GM12892 (cell line): ENCODE results near the gene TUBB.
"Not testable (repeated sequence)": the region's sequence is repeated elsewhere in the genome, so short reads cannot be mapped to it uniquely, and the experiment has no call there.

Source experiments
- DNase-seq: peaks from one replicate; pipeline ENCODE4 v3.0.0; 2011; ENCODE audit not compliant: insufficient read length
- FAIRE-seq: peaks from 2 replicates; lab custom pipeline; 2011; peaks lifted over from hg19 to GRCh38; lab: Jason Lieb, UNC
- POLR2A ChIP-seq: IDR thresholded peaks from 2 replicates; pipeline ENCODE4 v1.6.1; 2011; ENCODE audit warnings: low read depth, low read length, control low read depth
- POLR2AphosphoS5 ChIP-seq: IDR thresholded peaks from 2 replicates; pipeline ENCODE4 v1.6.1; 2011; ENCODE audit warnings: low read depth, low read length, control low read depth
- TAF1 ChIP-seq: IDR thresholded peaks from 2 replicates; pipeline ENCODE4 v1.6.1; 2011; ENCODE audit warnings: low read depth, mild to moderate bottlenecking, control low read depth, low read length, borderline replicate concordance

Gene TUBB

GRCh38 chr6:30748851-30749540 lies 28.8 kb downstream of the TUBB start:
- no peak for FAIRE-seq
- DNase-seq, result no peak
- no peak for TF ChIP-seq POLR2A
- TF ChIP-seq POLR2AphosphoS5, result no peak
- TF ChIP-seq TAF1, result no peak

- DNase-seq, result no peak
- no peak for TF ChIP-seq TAF1
- TF ChIP-seq POLR2A, result no peak
- no peak for TF ChIP-seq POLR2AphosphoS5
- no peak for FAIRE-seq
These were observed 29.6 kb downstream of the TUBB start for GRCh38 chr6:30749554-30750378.

DNA sequence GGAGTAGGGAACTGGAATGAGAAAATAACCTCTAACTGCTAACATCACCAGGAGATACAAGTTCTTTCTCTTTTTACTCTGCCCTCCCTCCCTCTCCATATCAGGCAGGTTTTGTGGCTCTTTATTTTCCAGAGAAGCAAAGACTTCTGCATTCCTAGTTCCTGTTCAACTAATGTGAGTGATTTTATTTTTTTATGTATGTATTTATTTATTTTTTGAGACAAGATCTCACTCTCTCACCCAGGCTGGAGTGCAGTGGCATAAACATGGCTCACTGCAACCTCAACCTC lies 30.2 kb downstream of the TUBB start:
- DNase-seq (no peak), FAIRE-seq (no peak)
- TF ChIP-seq POLR2A, result no peak
- TF ChIP-seq TAF1, result no peak
- no peak for TF ChIP-seq POLR2AphosphoS5

GRCh38 chr6:30752157-30752927 lies 32.2 kb downstream of the TUBB start:
- no peak for DNase-seq
- TF ChIP-seq TAF1, result no peak
- TF ChIP-seq POLR2AphosphoS5, result no peak
- TF ChIP-seq POLR2A, result no peak
- no peak for FAIRE-seq

DNA sequence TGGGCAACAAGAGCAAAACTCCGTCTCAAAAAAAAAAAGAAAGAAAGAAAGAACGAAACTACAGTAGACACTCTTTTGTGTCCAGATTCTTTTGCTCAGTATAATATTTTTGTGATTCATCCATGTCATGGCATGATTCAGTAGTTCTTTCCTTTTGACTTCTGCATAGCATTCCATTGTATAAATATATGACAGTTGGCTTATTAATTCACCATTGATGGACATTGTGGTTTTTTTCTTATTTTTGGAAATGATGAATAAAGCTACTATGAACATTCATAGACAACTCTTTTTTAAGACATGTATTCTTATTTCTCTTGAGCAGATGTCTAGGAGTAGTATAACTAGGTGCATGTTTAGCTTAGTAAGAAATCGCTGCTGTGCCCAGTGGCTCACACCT lies 34.5 kb downstream of the TUBB start:
- DNase-seq (no peak), FAIRE-seq (no peak)
- TF ChIP-seq TAF1, result no peak
- TF ChIP-seq POLR2A, result no peak
- no peak for TF ChIP-seq POLR2AphosphoS5

GRCh38 chr6:30756405-30757003 lies 36.4 kb downstream of the TUBB start:
- DNase-seq, FAIRE-seq: not testable (repeated sequence)

- TF ChIP-seq POLR2AphosphoS5 (no peak), POLR2A (no peak), TAF1 (no peak)
- FAIRE-seq, result no peak
- no peak for DNase-seq
These were observed 37.2 kb downstream of the TUBB start for GRCh38 chr6:30757261-30757904.

- TF ChIP-seq POLR2AphosphoS5, result peak; percentile 45; the same call in 1 of the 2 replicates
- TF ChIP-seq TAF1, result no peak
- no peak for FAIRE-seq
- no peak for DNase-seq
These were observed 39.6 kb downstream of the TUBB start for GRCh38 chr6:30759575-30760239.

DNA sequence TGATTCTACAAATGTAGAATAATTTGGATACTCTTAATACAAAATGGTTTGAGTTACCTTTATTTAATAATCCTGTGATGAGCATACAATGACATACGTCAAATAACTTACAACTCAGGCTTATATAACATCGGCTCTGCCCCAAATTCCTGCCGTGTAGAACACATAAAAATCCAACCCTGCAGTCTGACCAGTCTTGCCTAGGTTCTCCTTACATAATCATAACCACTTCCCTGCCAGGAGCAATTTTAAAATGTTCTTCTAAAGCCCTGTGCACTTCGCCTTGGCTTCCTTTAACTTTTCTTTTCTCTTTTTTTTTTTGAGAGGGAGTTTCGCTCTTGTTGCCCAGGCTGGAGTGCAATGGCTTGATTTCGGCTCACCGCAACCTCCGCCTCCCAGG lies 40.4 kb downstream of the TUBB start:
- FAIRE-seq (no peak), DNase-seq (no peak)
- TF ChIP-seq POLR2A (no peak), TAF1 (no peak), POLR2AphosphoS5 (no peak)

GRCh38 chr6:30761791-30762429 lies 41.8 kb downstream of the TUBB start:
- FAIRE-seq (no peak), DNase-seq (no peak)
- TF ChIP-seq POLR2A (no peak), TAF1 (no peak), POLR2AphosphoS5 (no peak)
